KMS-11 (cell line): Measurements from ENCODE around the gene THSD7A.

Experiments
- H2AFZ ChIP-seq: fragments of 200-600 bp; sonication (generic); 2 replicates; pipeline ENCODE4 v1.6.1; 2016; ENCODE audit warnings: antibody characterized with exemption, mixed run types, low read depth
- H3K27ac ChIP-seq: fragments of 200-600 bp; sonication (generic); 2 replicates; pipeline ENCODE4 v1.6.1; 2016; ENCODE audit warnings: mild to moderate bottlenecking, mixed run types
- H3K27me3 ChIP-seq: fragments of 200-600 bp; sonication (generic); 2 replicates; pipeline ENCODE4 v1.6.1; 2017; ENCODE audit warnings: mild to moderate bottlenecking, low read depth, mixed run types, moderate library complexity; ENCODE audit not compliant: insufficient read depth
- H3K36me3 ChIP-seq: fragments of 200-600 bp; sonication (generic); 2 replicates; pipeline ENCODE4 v1.6.1; 2017; ENCODE audit warnings: mild to moderate bottlenecking, mixed run types; ENCODE audit not compliant: insufficient read depth
- H3K4me1 ChIP-seq: fragments of 200-600 bp; sonication (generic); 2 replicates; pipeline ENCODE4 v1.6.1; 2016; ENCODE audit warnings: mild to moderate bottlenecking, low read depth, mixed run types; ENCODE audit not compliant: poor library complexity, severe bottlenecking
- H3K4me2 ChIP-seq: fragments of 200-600 bp; sonication (generic); 2 replicates; pipeline ENCODE4 v1.7.0; 2016; ENCODE audit warnings: mild to moderate bottlenecking, mixed run types
- H3K4me3 ChIP-seq: fragments of 200-600 bp; sonication (generic); IDR thresholded peaks from 2 replicates; pipeline ENCODE4 v1.6.1; 2017; ENCODE audit warnings: low read depth, low read length, mixed read lengths; ENCODE audit not compliant: insufficient read depth
- H3K79me2 ChIP-seq: fragments of 200-600 bp; sonication (generic); 2 replicates; pipeline ENCODE4 v1.6.1; 2016; ENCODE audit warnings: low read depth, mixed run types; ENCODE audit not compliant: insufficient read depth
- H3K9ac ChIP-seq: fragments of 200-600 bp; sonication (generic); 2 replicates; pipeline ENCODE4 v1.6.1; 2016; ENCODE audit warnings: mild to moderate bottlenecking, mixed run types
- H4K20me1 ChIP-seq: fragments of 200-600 bp; sonication (generic); 2 replicates; pipeline ENCODE4 v1.6.1; 2016; ENCODE audit warnings: mild to moderate bottlenecking, mixed run types; ENCODE audit not compliant: insufficient read depth
- CTCF ChIP-seq: fragments of 200-600 bp; sonication (generic); conservative IDR thresholded peaks from 2 replicates; pipeline ENCODE4 v1.6.1; 2017; ENCODE audit warnings: low read depth, mild to moderate bottlenecking, antibody characterized with exemption, low read length, moderate library complexity, mixed read lengths

The THSD7A gene

GRCh38 chr7:11701829-11702560 is 130.0 kb downstream of the THSD7A start:
- no peak for TF ChIP-seq CTCF
- no peak overlapping the region for H2AFZ ChIP-seq
- H3K4me3 ChIP-seq, result no peak overlapping the region
- H3K27ac ChIP-seq, result no peak overlapping the region
- H3K9ac ChIP-seq, result no peak overlapping the region
- H4K20me1 ChIP-seq, result no peaks in the 10 kb centered on the region
- no peaks in the 10 kb centered on the region for H3K79me2 ChIP-seq
- no peaks in the 10 kb centered on the region for H3K27me3 ChIP-seq
- H3K36me3 ChIP-seq, result no peaks in the 10 kb centered on the region
- H3K4me2 ChIP-seq, result no peak overlapping the region
- no peaks in the 10 kb centered on the region for H3K4me1 ChIP-seq

- TF ChIP-seq CTCF, result no peak
- no peak overlapping the region for H3K9ac ChIP-seq
These were observed 132.3 kb downstream of the THSD7A start for GRCh38 chr7:11699666-11700065.

GRCh38 chr7:11698384-11698871 is 133.6 kb downstream of the THSD7A start:
- Histone ChIP-seq H3K79me2 (no peaks in the 10 kb centered on the region), H4K20me1 (no peaks in the 10 kb centered on the region), H3K27ac (no peak overlapping the region), H2AFZ (no peak overlapping the region), H3K9ac (no peak overlapping the region), H3K4me2 (no peak overlapping the region), H3K27me3 (no peaks in the 10 kb centered on the region), H3K36me3 (no peaks in the 10 kb centered on the region), H3K4me1 (no peaks in the 10 kb centered on the region), H3K4me3 (no peak overlapping the region)
- no peak for TF ChIP-seq CTCF

More at GRCh38 chr7:11699666-11700065, 132.3 kb downstream of the THSD7A start:
- Histone ChIP-seq H3K27me3 (no peaks in the 10 kb centered on the region), H3K79me2 (no peaks in the 10 kb centered on the region), H3K4me3 (no peak overlapping the region), H3K27ac (no peak overlapping the region), H4K20me1 (no peaks in the 10 kb centered on the region), H3K4me2 (no peak overlapping the region), H2AFZ (no peak overlapping the region), H3K4me1 (no peaks in the 10 kb centered on the region), H3K36me3 (no peaks in the 10 kb centered on the region)

- Histone ChIP-seq H3K79me2 (no peaks in the 10 kb centered on the region), H3K4me1 (no peaks in the 10 kb centered on the region), H3K9ac (no peak overlapping the region), H4K20me1 (no peaks in the 10 kb centered on the region), H3K27me3 (no peaks in the 10 kb centered on the region), H3K4me3 (no peak overlapping the region), H3K27ac (no peak overlapping the region), H3K4me2 (no peak overlapping the region), H3K36me3 (no peaks in the 10 kb centered on the region), H2AFZ (no peak overlapping the region)
- TF ChIP-seq CTCF, result no peak
These were observed 141.6 kb downstream of the THSD7A start for GRCh38 chr7:11690395-11690794.
